CD8-positive, alpha-beta memory T cell (primary cell): ENCODE measurements around the gene C5orf46. TPM values are rescaled to one million over a fixed set of nuclear protein-coding genes. Genes with fewer than 3 reads are reported as not detected.

ENCODE experiments used
- CTCF ChIA-PET: fragments of 350-600 bp; sonication (Branson Sonifier 250); formaldehyde crosslinking; loops from one replicate; lab custom pipeline; 2021; ENCODE audit warnings: antibody characterized with exemption; lab: Charles Lee
- POLR2A ChIA-PET: fragments of 350-600 bp; sonication (Branson Sonifier 250); formaldehyde crosslinking; loops from one replicate; lab custom pipeline; 2021; ENCODE audit warnings: antibody characterized with exemption; lab: Charles Lee
- DNase-seq, 5 donors: peaks; one replicate each; pipeline versions ENCODE4 v3.0.0 to v3.0.0-alpha.2; 2020 to 2022; ENCODE audit warnings: mixed read lengths in 1 of 5
- H3K27ac ChIP-seq: one replicate; pipeline ENCODE4 v1.7.0; 2013; ENCODE audit warnings: low read depth, mild to moderate bottlenecking, low read length, moderate library complexity
- H3K27me3 ChIP-seq: 2 replicates; pipeline ENCODE4 v1.7.0; 2013; ENCODE audit warnings: low read length, mild to moderate bottlenecking; ENCODE audit not compliant: insufficient read depth, poor library complexity, severe bottlenecking
- H3K36me3 ChIP-seq: 2 replicates; pipeline ENCODE4 v1.7.0; 2013; ENCODE audit warnings: mild to moderate bottlenecking, low read length, moderate library complexity; ENCODE audit not compliant: insufficient read depth
- H3K4me1 ChIP-seq: 2 replicates; pipeline ENCODE4 v1.7.0; 2013; ENCODE audit warnings: mild to moderate bottlenecking, low read length, moderate library complexity; ENCODE audit not compliant: insufficient read depth
- H3K4me3 ChIP-seq: 2 replicates; pipeline ENCODE4 v1.7.0; 2013; ENCODE audit warnings: mild to moderate bottlenecking, low read length
- H3K9me3 ChIP-seq: 2 replicates; pipeline ENCODE4 v1.7.0; 2013; ENCODE audit warnings: mild to moderate bottlenecking, low read length
- H3K27ac Mint-ChIP-seq, 8 donors: one replicate each; pipeline ENCODE4 v1.8.0; 2020 to 2021; ENCODE audit warnings: mixed read lengths in 8 of 8, mild to moderate bottlenecking in 6 of 8, inconsistent platforms in 3 of 8, moderate library complexity in 3 of 8
- H3K27me3 Mint-ChIP-seq, 2 donors: one replicate each; pipeline ENCODE4 v1.8.0; 2020 to 2021; ENCODE audit warnings: mixed read lengths in 2 of 2, mild to moderate bottlenecking in 1 of 2, moderate library complexity in 1 of 2
- H3K36me3 Mint-ChIP-seq, 3 donors: one replicate each; pipeline ENCODE4 v1.8.0; 2020 to 2021; ENCODE audit warnings: mixed read lengths in 3 of 3, inconsistent platforms in 1 of 3, mild to moderate bottlenecking in 1 of 3
- H3K4me1 Mint-ChIP-seq, 3 donors: one replicate each; pipeline ENCODE4 v1.8.0; 2020 to 2021; ENCODE audit warnings: mixed read lengths in 3 of 3, inconsistent platforms in 1 of 3, mild to moderate bottlenecking in 1 of 3
- H3K4me3 Mint-ChIP-seq, 7 donors: one replicate each; pipeline ENCODE4 v1.8.0; 2020 to 2021; ENCODE audit warnings: mixed read lengths in 7 of 7, mild to moderate bottlenecking in 6 of 7, moderate library complexity in 4 of 7, inconsistent platforms in 2 of 7
- H3K9me3 Mint-ChIP-seq, 5 donors: one replicate each; pipeline ENCODE4 v1.8.0; 2020 to 2022; ENCODE audit warnings: mixed read lengths in 5 of 5, mild to moderate bottlenecking in 3 of 5, moderate library complexity in 2 of 5, inconsistent platforms in 1 of 5
- polyA plus RNA-seq: library from polyadenylated mRNA; unstranded; fragments of 300-500 nt; fragmentation: Illumina TruSeq; gene quantifications from one replicate; pipeline ENCODE4 v1.2.3, GENCODE V29; 2021
- total RNA-seq, 2 experiments: library from RNA; stranded (reverse); gene quantifications; one replicate each; pipeline ENCODE4 v1.2.3, GENCODE V29; 2021

C5orf46 gene
- total and polyA plus RNA-seq, 3 experiments from 2014 or later, result not detected

- Histone ChIP-seq H3K4me1 (no peaks in the 10 kb centered on the region), H3K27ac (no peak overlapping the region), H3K36me3 (no peaks in the 10 kb centered on the region), H3K4me3 (no peak overlapping the region), H3K9me3 (no peaks in the 10 kb centered on the region), H3K27me3 (no peaks in the 10 kb centered on the region)
- Mint-ChIP-seq H3K36me3 (no peaks in the 10 kb centered on the region), H3K4me3 (no peak overlapping the region), H3K27ac (no peak overlapping the region), H3K27me3 (no peaks in the 10 kb centered on the region), H3K9me3 (peaks cover 0 to 2% (median 0%) of the 10 kb centered on the region in 5 donors), H3K4me1 (no peaks in the 10 kb centered on the region)
- ChIA-PET POLR2A (no interaction called here), CTCF (no interaction called here)
- no peak for DNase-seq
Observed at GRCh38 chr5:147927901-147928300, 21.6 kb upstream of the C5orf46 start.

GRCh38 chr5:147925020-147925419 lies 18.7 kb upstream of the C5orf46 start:
- Histone ChIP-seq H3K27ac (no peak overlapping the region), H3K4me3 (no peak overlapping the region), H3K9me3 (no peaks in the 10 kb centered on the region), H3K4me1 (no peaks in the 10 kb centered on the region), H3K36me3 (no peaks in the 10 kb centered on the region), H3K27me3 (no peaks in the 10 kb centered on the region)
- Mint-ChIP-seq H3K27ac (no peak overlapping the region), H3K9me3 (peaks cover 0 to 4% (median 0%) of the 10 kb centered on the region in 5 donors), H3K27me3 (no peaks in the 10 kb centered on the region), H3K4me1 (no peaks in the 10 kb centered on the region), H3K4me3 (no peak overlapping the region), H3K36me3 (no peaks in the 10 kb centered on the region)
- CTCF ChIA-PET, result no interaction called here
- no peak for DNase-seq
- POLR2A ChIA-PET, result no interaction called here

- Mint-ChIP-seq H3K4me3 (no peak overlapping the region), H3K9me3 (peaks cover 0 to 4% (median 0%) of the 10 kb centered on the region in 5 donors), H3K4me1 (no peaks in the 10 kb centered on the region), H3K27ac (no peak overlapping the region), H3K36me3 (no peaks in the 10 kb centered on the region), H3K27me3 (no peaks in the 10 kb centered on the region)
- H3K36me3 ChIP-seq, result no peaks in the 10 kb centered on the region
- H3K4me3 ChIP-seq, result no peak overlapping the region
- H3K4me1 ChIP-seq, result no peaks in the 10 kb centered on the region
- no peak overlapping the region for H3K27ac ChIP-seq
- ChIA-PET POLR2A (no interaction called here), CTCF (no interaction called here)
- DNase-seq, result no peak
- H3K9me3 ChIP-seq, result no peaks in the 10 kb centered on the region
- H3K27me3 ChIP-seq, result no peaks in the 10 kb centered on the region
Observed at GRCh38 chr5:147921136-147921535, 14.8 kb upstream of the C5orf46 start.

GRCh38 chr5:147920420-147921030 lies 14.2 kb upstream of the C5orf46 start:
- no peaks in the 10 kb centered on the region for H3K4me1 ChIP-seq

GRCh38 chr5:147918899-147919298 lies 12.6 kb upstream of the C5orf46 start:
- no peak overlapping the region for H3K27ac Mint-ChIP-seq

More at GRCh38 chr5:147920420-147921030, 14.2 kb upstream of the C5orf46 start:
- H3K4me3 ChIP-seq, result no peak overlapping the region
- ChIA-PET POLR2A (no interaction called here), CTCF (no interaction called here)
- no peak overlapping the region for H3K27ac Mint-ChIP-seq
- H3K9me3 Mint-ChIP-seq, result peaks cover 0 to 4% (median 0%) of the 10 kb centered on the region in 5 donors
- H3K27me3 ChIP-seq, result no peaks in the 10 kb centered on the region
- H3K36me3 Mint-ChIP-seq, result no peaks in the 10 kb centered on the region
- H3K27ac ChIP-seq, result no peak overlapping the region
- DNase-seq, result no peak
- no peaks in the 10 kb centered on the region for H3K4me1 Mint-ChIP-seq
- no peaks in the 10 kb centered on the region for H3K27me3 Mint-ChIP-seq
- H3K36me3 ChIP-seq, result no peaks in the 10 kb centered on the region
- no peaks in the 10 kb centered on the region for H3K9me3 ChIP-seq
- H3K4me3 Mint-ChIP-seq, result no peak overlapping the region

GRCh38 chr5:147918101-147918685 lies 11.9 kb upstream of the C5orf46 start:
- Mint-ChIP-seq H3K27ac (no peak overlapping the region), H3K4me1 (no peaks in the 10 kb centered on the region), H3K4me3 (no peak overlapping the region), H3K36me3 (no peaks in the 10 kb centered on the region), H3K27me3 (peaks cover 0 to 4% of the 10 kb centered on the region in 2 donors), H3K9me3 (peaks cover 0 to 4% (median 0%) of the 10 kb centered on the region in 5 donors)
- no peak overlapping the region for H3K27ac ChIP-seq
- DNase-seq, result no peak
- H3K27me3 ChIP-seq, result no peaks in the 10 kb centered on the region
- ChIA-PET CTCF (no interaction called here), POLR2A (interaction anchor here (0.7 kb wide), 1 partner anchor 34 kb away, joined by 4 read pairs; no protein-coding TSS in a partner anchor)
- no peaks in the 10 kb centered on the region for H3K4me1 ChIP-seq
- H3K9me3 ChIP-seq, result no peaks in the 10 kb centered on the region
- H3K36me3 ChIP-seq, result no peaks in the 10 kb centered on the region
- no peak overlapping the region for H3K4me3 ChIP-seq

More at GRCh38 chr5:147918899-147919298, 12.6 kb upstream of the C5orf46 start:
- H3K27me3 Mint-ChIP-seq, result no peaks in the 10 kb centered on the region
- no peaks in the 10 kb centered on the region for H3K36me3 Mint-ChIP-seq
- DNase-seq, result no peak
- Histone ChIP-seq H3K36me3 (no peaks in the 10 kb centered on the region), H3K4me1 (no peaks in the 10 kb centered on the region), H3K4me3 (no peak overlapping the region), H3K27ac (no peak overlapping the region), H3K27me3 (no peaks in the 10 kb centered on the region), H3K9me3 (no peaks in the 10 kb centered on the region)
- POLR2A ChIA-PET, result no interaction called here
- CTCF ChIA-PET, result no interaction called here
- peaks cover 0 to 4% (median 0%) of the 10 kb centered on the region in 5 donors for H3K9me3 Mint-ChIP-seq
- H3K4me3 Mint-ChIP-seq, result no peak overlapping the region
- no peaks in the 10 kb centered on the region for H3K4me1 Mint-ChIP-seq

GRCh38 chr5:147913786-147914185 lies 7.4 kb upstream of the C5orf46 start:
- ChIA-PET POLR2A (no interaction called here), CTCF (no interaction called here)
- Mint-ChIP-seq H3K27ac (no peak overlapping the region), H3K27me3 (peaks cover 0 to 10% of the 10 kb centered on the region in 2 donors), H3K4me3 (no peak overlapping the region), H3K36me3 (no peaks in the 10 kb centered on the region), H3K9me3 (no peaks in the 10 kb centered on the region), H3K4me1 (no peaks in the 10 kb centered on the region)
- Histone ChIP-seq H3K4me3 (no peak overlapping the region), H3K9me3 (no peaks in the 10 kb centered on the region), H3K27me3 (no peaks in the 10 kb centered on the region), H3K36me3 (no peaks in the 10 kb centered on the region), H3K27ac (no peak overlapping the region), H3K4me1 (no peaks in the 10 kb centered on the region)
- no peak for DNase-seq

GRCh38 chr5:147912011-147912410 lies 5.7 kb upstream of the C5orf46 start:
- Histone ChIP-seq H3K9me3 (no peaks in the 10 kb centered on the region), H3K27ac (no peak overlapping the region), H3K4me3 (no peak overlapping the region), H3K36me3 (no peaks in the 10 kb centered on the region), H3K27me3 (no peaks in the 10 kb centered on the region), H3K4me1 (no peaks in the 10 kb centered on the region)
- ChIA-PET POLR2A (no interaction called here), CTCF (no interaction called here)
- Mint-ChIP-seq H3K27me3 (peaks cover 2 to 10% of the 10 kb centered on the region in 2 donors), H3K4me3 (no peak overlapping the region), H3K9me3 (no peaks in the 10 kb centered on the region), H3K27ac (no peak overlapping the region), H3K36me3 (no peaks in the 10 kb centered on the region), H3K4me1 (no peaks in the 10 kb centered on the region)
- no peak for DNase-seq
